Testis (tissue), 3 donors: ENCODE results near the gene ING5. TPM values are rescaled to one million over a fixed set of nuclear protein-coding genes. Genes with fewer than 3 reads are reported as not detected.

Experiments used
- DNase-seq: peaks from one replicate; pipeline ENCODE4 v3.0.0-alpha.2; 2019
- H3K27ac ChIP-seq, 2 donors: fragments of 200-600 bp; sonication (generic); one replicate each; pipeline ENCODE4 v1.5.1; 2019
- H3K27me3 ChIP-seq: fragments of 200-600 bp; sonication (generic); one replicate; pipeline ENCODE4 v1.5.1; 2019
- H3K36me3 ChIP-seq: fragments of 200-600 bp; sonication (generic); one replicate; pipeline ENCODE4 v1.5.1; 2017; ENCODE audit warnings: low read depth; ENCODE audit errors: missing control alignments
- H3K4me1 ChIP-seq: fragments of 200-600 bp; sonication (generic); one replicate; pipeline ENCODE4 v1.5.1; 2019
- H3K4me3 ChIP-seq, 2 donors: fragments of 200-600 bp; sonication (generic); one replicate each; pipeline ENCODE4 v1.5.1; 2017 to 2019
- H3K9me3 ChIP-seq: fragments of 200-600 bp; sonication (generic); one replicate; pipeline ENCODE4 v1.5.1; 2017
- POLR2A ChIP-seq: fragments of 450-650 bp; IDR thresholded peaks from one replicate; pipeline ENCODE4 v1.6.1; 2017; ENCODE audit warnings: antibody characterized with exemption, mild to moderate bottlenecking, moderate library complexity
- WGBS, 2 donors: methylation state at CpG; one replicate each; pipeline ENCODE4 v1.1.5; 2018; 5-methylcytosine and 5-hydroxymethylcytosine counted together
- intact Hi-C: fragments of 100-400 bp; cut with DNase I; formaldehyde crosslinking; loops from one replicate; pipeline ENCODE4 v1.15.1; 2023; ENCODE audit warnings: low total_unique reads
- polyA plus RNA-seq: library from polyadenylated mRNA; stranded (reverse); fragments of 350-450 nt; fragmentation: Illumina TruSeq; extraction: RNeasy Lipid Tissue Mini Kit (QIAGEN cat#74804); gene quantifications from one replicate; pipeline ENCODE4 v1.2.3, GENCODE V29; 2014; ENCODE audit warnings: low read depth, low replicate concordance; ENCODE audit not compliant: insufficient read depth
- total RNA-seq, 2 donors: library from RNA; depleted of rRNA; stranded (reverse); fragments of >200 nt; gene quantifications; one replicate each; pipeline ENCODE4 v1.2.3, GENCODE V29; 2016
- TF ChIP-seq, protein P1 (sequence below), 3 experiments: fragments of 450-650 bp in 2 of 3; fragments of 200-600 bp in 1 of 3; sonication (generic) in 1 of 3; IDR thresholded peaks; one replicate each; pipeline ENCODE4 v1.5.1; 2016 to 2019; ENCODE audit warnings: antibody characterized with exemption in 3 of 3, mild to moderate bottlenecking in 2 of 3, moderate library complexity in 1 of 3

ING5 gene
- total and polyA plus RNA-seq, 3 donors from 2014 or later: 21.5 to 56.9 (median 44.5) TPM

DNA sequence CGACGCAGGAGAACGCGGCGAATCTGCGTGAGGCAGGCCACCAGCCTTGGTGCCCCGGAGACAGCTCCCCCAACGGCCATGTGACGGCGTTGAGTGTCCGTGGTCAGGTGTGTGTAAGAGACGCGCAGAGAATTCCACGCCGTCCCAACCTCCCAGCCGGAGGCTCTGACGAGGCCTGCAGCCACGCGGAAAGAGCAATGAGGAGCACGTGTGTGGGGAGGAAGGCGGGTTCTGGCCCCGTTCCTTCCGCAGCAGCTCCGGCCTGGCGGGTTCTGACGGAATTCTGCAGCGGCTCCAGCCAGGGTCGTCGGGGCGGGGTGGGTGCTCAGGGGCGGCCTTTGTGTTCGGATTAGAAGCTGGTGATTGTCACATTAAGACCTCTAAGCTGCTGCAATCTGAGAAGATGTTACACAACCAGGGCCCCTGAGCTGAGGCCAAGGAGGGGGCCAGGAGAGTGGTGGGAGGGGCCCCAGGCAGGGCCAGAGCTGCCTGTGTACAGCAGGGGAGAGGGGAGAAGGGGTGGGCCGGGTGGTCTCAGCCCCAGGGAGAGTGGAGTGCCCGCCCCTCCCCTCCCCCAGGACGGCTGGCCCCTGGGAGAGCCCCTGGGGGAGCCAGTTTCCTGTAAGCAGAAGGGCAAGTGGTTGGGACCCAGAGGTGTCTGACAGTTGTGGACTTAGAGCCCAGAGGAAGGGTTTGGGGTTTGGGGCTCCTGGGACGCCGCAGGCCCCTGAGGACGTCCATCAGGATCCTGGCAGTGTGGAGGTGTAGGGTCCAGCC is 69.6 kb downstream of the ING5 start:
- H3K9me3 ChIP-seq: no peaks in the 10 kb centered on the region
- DNase-seq: peak; percentile 39
- H3K36me3 ChIP-seq: no peaks in the 10 kb centered on the region
- no peak for TF ChIP-seq POLR2A
- TF ChIP-seq, protein P1, sequence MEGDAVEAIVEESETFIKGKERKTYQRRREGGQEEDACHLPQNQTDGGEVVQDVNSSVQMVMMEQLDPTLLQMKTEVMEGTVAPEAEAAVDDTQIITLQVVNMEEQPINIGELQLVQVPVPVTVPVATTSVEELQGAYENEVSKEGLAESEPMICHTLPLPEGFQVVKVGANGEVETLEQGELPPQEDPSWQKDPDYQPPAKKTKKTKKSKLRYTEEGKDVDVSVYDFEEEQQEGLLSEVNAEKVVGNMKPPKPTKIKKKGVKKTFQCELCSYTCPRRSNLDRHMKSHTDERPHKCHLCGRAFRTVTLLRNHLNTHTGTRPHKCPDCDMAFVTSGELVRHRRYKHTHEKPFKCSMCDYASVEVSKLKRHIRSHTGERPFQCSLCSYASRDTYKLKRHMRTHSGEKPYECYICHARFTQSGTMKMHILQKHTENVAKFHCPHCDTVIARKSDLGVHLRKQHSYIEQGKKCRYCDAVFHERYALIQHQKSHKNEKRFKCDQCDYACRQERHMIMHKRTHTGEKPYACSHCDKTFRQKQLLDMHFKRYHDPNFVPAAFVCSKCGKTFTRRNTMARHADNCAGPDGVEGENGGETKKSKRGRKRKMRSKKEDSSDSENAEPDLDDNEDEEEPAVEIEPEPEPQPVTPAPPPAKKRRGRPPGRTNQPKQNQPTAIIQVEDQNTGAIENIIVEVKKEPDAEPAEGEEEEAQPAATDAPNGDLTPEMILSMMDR (IDR thresholded peaks at IDR 0.05): no peak
- 58 to 72% methylated on average over 23 to 38 of the region's 38 CpGs for WGBS, 2 donors
- intact Hi-C loops: no loop called here
- no peaks in the 10 kb centered on the region for H3K4me1 ChIP-seq
- no peaks in the 10 kb centered on the region for H3K27me3 ChIP-seq
- H3K27ac ChIP-seq: no peak overlapping the region
- no peak overlapping the region for H3K4me3 ChIP-seq

DNA sequence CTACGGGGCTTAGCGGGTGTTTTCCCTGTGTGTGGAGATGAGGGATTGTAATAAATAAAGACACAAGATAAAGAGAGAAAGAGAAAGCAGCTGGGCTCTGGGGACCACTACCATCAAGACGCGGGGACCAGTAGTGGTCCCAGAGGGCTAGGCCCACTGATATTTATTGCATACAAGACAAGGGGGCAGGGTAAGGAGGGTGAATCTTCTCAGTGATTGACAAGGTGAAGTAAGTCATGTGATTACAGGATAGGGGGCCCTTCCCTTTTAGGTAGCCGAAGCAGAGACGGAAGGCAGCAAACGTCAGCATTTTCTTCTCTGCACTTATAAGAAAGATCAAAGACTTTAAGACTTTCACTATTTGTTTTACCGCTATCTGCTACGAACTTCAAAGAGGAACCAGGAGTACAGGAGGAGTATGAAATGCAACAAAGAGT is 70.2 kb downstream of the ING5 start:
- WGBS, 2 donors: 52 to 64% methylated on average over 9 of the region's 9 CpGs
- Histone ChIP-seq H3K36me3 (no peaks in the 10 kb centered on the region), H3K4me1 (no peaks in the 10 kb centered on the region), H3K9me3 (no peaks in the 10 kb centered on the region), H3K27me3 (no peaks in the 10 kb centered on the region), H3K27ac (no peak overlapping the region), H3K4me3 (no peak overlapping the region)
- DNase-seq: no peak
- intact Hi-C loops: no loop called here
- no peak for TF ChIP-seq POLR2A
- TF ChIP-seq, protein P1 (IDR thresholded peaks at IDR 0.05): no peak

DNA sequence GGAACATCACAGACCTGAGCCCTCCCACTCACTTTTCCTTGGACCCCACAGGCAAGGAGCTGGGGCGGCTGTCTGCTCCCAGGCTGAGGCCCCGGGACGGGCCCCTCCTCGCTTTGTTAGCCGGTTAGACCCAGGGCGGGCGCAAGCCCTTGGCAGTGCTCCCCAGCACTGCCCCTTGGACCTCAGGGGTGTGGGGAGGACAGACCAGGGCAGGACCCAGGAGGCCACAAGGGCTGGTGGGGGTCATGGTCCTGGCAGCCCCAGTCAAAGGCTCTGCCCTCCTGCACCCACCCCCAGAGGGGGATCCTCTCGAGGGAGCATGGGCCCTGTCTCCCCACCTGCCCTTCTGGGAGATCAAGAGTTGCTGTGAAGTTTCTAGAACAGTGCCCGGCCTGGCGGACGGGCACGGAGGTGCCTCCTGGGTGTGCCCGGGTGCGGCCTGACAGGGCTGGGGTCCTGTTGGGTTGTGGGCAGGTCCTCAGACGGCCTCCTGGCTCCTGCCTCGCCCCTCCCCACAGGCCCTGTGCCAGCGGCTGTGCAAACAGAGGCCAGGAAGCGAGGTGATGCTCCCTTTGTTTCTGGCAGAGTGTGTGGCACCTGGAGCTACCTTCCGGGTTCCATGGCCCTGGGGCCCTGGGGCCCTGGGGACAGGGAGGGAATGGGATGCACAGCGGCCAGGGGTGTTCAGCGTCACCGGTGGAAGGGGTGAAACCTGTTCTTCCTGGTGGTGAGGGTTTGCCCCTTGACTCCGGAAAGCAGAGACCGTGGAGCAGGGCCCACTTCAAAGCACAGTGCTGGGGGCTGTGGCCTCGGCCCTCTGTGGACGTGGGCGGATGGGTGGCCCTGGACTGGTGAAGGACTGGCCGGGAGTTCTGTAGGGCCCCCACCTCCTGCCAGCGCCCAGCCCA is 71.9 kb downstream of the ING5 start:
- TF ChIP-seq POLR2A: no peak
- TF ChIP-seq, protein P1 (IDR thresholded peaks at IDR 0.05): no peak
- H3K27me3 ChIP-seq: no peaks in the 10 kb centered on the region
- 75 to 82% methylated on average over 13 to 27 of the region's 29 CpGs for WGBS, 2 donors
- H3K27ac ChIP-seq: no peak overlapping the region
- no peaks in the 10 kb centered on the region for H3K4me1 ChIP-seq
- H3K4me3 ChIP-seq: no peak overlapping the region
- DNase-seq: no peak
- intact Hi-C loops: no loop called here
- no peaks in the 10 kb centered on the region for H3K36me3 ChIP-seq
- H3K9me3 ChIP-seq: no peaks in the 10 kb centered on the region

DNA sequence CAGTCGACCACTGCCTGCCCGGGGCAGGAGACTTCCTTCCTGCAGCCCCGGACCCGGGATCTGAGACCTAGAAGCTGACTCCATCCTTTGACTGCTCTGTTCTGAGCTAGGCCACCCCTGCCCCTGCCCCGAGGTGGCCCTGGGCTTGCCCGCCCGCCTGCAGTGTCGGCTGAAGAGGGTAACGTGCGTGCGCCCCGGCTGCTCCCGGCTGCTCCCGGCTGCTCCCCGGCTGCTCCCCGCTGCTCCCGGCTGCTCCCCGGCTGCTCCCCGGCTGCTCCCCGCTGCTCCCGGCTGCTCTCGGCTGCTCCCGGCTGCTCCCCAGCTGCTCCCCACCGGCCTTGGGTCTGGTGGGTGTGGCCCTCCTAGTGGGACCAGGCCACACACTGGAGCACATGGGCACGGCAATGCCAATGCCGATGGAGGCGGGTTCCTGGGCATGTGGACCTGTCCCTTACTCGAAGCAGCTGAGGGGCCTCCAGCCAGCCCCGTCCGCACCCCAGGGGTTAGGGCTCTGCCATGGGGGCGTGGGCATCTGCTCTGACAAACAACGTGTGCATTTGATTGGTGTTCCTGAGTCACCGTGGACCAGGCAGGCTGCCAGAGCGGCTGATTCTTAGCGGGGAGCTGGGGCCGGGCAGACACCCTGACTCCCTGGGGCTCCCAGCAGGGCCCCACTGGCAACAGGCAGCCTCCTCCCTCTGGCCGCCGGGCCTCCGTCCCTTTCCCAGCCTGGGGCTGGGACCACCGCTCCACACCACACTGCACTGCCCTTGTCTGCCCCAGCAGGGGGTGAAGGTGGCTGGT is 72.8 kb downstream of the ING5 start:
- DNase-seq: peak; percentile 12
- no peak overlapping the region for H3K4me3 ChIP-seq
- intact Hi-C loops: no loop called here
- WGBS, 2 donors: 66 to 82% methylated on average over 17 to 40 of the region's 40 CpGs
- no peaks in the 10 kb centered on the region for H3K36me3 ChIP-seq
- H3K4me1 ChIP-seq: no peaks in the 10 kb centered on the region
- TF ChIP-seq, protein P1 (IDR thresholded peaks at IDR 0.05): no peak
- TF ChIP-seq POLR2A: no peak
- no peaks in the 10 kb centered on the region for H3K9me3 ChIP-seq
- H3K27ac ChIP-seq: no peak overlapping the region
- no peaks in the 10 kb centered on the region for H3K27me3 ChIP-seq
